ENCODE results near the gene ULK4.
"Not testable (repeated sequence)": the region's sequence is repeated elsewhere in the genome, so short reads cannot be mapped to it uniquely, and the experiment has no call there.

ULK4 gene

DNA sequence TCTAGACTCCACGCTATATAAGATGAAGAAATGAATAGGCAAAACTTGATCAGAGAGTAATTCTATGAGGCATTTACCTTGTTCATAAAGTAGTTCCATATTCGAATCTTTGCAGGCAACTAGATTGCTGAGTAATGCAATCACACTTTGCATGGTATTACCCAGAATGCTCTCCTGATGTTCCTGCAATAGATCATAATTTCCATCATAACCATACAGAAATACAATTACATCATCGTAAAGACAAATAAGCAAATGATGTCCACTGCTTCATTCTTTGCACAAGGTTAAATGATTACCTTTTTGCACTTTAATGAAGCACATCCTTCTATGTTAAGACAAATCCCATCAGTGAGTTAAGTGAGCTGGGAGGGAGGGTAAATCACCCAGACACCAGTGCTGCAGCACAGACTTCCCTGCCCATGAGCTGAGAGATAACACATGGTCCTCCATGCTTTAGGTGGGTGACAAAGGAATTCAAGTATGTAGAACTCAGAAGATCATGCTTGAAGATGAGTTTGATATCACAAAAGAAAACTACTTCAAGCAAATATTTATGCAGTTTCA, 395.9 kb downstream of the ULK4 start:
- DNase-seq = no peak

DNA sequence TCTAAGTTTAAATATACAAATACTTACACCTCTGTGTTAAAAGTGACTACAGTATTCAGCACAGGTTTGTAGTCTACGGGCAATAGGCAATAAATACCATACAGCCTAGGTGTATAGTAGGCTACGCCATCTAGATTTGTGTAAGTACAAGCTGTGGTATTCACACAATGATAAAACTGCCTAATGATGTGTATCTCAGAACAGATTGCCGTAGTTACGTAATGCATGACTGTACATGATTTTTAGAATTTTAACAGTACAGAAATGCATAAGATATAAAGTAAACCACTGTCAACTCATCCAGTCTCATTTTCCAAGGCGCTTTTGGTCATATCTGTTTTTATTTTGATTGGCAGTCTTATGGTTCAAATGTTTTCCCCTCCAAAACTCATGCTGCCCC, 396.9 kb downstream of the ULK4 start:
- DNase-seq = no peak

DNA sequence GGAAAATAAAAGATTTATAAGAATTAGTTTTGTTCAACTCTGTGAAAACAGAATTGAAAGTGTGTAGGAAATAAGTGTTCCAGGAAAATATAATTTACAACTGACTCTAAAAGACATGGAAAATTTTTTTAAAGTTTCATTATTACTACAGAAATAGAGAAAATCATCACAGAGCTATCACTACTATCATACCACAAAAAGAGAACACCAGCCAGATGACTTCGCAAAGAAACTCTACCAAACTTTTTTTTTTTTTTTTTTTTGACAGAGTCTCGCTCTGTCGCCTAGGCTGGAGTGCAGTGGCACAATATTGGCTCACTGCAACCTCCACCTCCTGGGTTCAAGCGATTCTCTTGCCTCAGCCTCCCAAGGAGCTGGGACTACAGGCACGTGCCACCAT, 405.7 kb downstream of the ULK4 start:
- not testable (repeated sequence) for DNase-seq

DNA sequence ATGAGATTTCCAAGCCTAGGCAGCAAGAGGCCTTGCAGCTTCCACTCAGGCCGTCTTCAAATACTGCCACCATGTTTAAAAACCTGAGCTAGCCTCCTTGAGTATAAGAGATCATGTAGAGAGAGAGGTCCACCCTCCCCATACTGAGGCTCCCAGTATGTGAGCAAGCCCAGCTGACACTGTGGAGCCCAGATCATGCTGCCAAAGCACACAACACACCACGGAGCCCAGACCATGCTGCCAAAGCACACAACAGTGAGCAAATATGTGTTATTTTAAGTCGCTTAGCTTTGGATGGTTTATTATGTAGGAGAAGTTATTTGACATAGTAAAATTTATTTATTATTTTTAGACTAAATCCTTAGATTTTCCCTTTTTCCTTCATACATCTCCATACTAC, 428.9 kb downstream of the ULK4 start:
- no peak for DNase-seq

DNA sequence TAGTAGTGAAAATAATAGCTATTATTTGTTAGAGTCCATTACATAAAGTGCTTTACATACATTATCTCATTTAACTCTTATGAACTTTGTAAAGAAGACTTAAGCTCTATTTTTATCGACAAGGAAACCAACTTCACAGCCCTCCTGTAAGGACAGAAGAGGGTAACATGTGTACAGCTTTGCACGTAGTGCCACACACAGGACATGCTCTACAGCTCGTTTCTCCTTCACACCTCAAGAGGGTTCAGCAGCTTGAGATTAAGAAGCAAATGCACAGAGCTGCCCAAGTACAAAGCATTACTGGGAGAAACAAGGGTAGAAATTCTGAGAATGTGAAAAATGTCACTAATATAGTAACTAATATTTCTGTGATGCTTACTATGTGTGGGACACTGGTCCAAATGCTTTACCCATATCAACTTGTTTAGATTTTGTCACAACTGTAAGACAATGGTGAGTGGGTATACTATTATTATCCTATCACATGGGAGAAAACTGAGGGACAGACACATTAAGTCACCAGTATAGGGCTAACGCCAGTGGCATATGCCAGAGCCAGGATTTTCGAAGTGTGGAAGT, 434.8 kb downstream of the ULK4 start:
- DNase-seq = no peak

DNA sequence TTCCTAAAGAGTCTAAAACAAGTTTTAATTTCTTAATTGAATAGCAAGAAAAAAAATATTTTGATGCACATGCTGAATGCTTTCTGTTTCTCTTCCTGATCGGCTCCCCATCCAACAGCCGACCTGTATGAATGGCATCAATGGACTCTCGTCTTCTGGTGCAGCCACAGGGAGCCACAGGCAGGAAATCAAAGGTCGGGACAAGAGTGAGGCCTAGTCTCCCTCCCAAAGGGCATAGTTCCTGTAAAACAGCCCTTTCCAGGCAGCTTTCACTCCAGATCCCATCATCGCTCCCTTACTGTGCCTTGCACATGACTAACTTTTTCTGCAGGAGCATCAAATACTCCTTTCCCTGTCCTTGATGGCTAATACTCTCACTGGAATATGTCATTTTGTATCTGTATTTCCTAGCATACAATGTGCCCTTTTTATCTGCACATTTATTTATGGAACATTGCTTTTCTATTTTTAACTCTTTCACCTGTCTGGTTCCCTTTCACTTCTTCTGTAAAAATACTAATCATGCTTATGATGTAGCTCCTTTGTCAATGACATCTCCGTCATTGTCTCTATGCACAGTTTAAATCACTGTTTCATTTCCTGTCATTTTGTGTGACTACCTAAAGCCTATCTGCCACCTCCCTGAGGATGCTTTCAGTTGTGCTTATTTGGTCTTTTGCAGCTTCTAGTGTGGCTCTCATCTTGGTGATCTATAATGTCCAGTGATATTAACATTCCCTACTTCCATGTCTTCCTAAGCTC, 436.4 kb downstream of the ULK4 start:
- DNase-seq = no peak

DNA sequence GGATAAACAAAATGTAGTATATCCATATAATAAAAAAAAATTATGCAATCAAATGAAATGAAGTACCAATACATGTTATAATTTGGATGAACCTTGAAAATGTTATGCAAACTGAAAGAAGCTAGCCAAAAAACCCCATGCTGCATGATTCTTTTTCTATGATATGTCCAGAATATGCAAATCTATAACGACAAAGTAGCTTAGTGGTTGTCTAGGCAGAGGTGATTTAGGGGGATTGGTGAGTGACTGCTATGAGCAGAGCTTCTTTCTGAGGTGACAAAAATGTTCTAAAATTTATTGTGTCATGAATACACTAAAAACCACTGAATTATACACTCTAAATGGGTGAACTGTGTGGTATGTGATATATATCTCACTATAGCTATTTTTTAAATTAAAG, 438.0 kb downstream of the ULK4 start:
- DNase-seq = no peak

DNA sequence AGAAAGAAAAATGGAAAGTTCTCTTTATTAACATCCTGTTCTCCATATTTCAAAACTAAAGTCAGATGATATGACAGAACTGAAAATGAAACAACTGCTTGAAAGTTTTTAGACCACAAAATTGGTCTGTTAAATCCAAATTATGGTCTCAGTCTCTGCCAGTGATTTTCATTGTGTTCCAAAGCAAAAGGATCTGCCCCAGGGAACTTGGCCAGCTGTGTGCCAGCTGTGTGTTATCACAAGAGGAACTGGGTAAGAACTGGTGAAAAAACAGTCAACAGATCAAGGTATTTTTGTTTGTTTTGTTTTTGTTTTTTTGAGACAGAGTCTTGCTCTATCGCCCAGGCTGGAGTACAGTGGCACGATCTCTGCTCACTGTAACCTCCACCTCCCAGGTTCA, 439.3 kb downstream of the ULK4 start:
- DNase-seq = no peak

DNA sequence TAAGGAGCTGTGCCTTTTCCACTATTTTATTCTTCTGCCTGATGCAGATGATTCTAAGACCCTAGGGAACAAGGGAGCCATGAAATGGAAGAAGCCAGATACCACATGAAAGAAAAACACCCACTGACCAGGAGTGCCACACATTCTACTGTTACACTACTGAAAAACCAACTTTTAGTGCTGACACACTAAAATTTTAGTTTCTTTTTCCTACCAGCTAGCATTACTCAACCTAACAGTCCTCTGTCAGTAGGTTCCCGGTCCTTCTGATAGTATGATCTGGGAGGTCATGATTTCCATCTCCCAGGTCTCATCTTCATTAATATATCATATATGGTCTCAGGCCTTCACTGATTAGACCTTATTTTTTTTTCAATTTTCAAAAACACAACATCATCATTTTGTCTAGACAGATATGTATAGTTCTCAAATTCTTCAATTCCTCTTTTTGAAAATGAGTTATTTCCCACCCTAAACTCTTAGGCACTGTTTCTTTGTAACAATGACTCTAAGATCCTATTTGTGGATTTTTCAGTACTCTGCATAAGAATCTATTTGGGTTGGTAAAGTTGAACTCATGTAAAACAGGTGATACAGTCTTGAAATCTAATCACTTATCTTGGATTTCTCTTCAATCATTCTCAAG, 440.8 kb downstream of the ULK4 start:
- no peak for DNase-seq

DNA sequence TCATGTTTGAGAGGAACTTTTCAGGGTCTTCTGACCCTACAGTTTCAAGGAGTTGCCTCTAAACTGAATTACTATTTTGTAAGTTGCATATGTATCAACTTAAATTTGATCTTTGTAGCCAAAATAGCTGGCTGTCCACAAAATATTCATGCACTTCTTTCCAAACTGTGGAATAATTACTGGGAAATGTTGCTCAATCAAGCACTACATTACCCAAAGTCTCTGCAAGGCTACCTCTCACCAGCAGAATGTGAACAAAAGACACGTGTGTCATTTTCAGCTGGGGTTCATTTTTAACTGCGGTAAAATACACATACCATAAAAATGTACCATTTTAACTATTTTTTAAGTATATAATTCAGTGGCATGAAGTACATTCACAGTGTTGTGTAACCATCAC, 442.2 kb downstream of the ULK4 start:
- no peak for DNase-seq

DNA sequence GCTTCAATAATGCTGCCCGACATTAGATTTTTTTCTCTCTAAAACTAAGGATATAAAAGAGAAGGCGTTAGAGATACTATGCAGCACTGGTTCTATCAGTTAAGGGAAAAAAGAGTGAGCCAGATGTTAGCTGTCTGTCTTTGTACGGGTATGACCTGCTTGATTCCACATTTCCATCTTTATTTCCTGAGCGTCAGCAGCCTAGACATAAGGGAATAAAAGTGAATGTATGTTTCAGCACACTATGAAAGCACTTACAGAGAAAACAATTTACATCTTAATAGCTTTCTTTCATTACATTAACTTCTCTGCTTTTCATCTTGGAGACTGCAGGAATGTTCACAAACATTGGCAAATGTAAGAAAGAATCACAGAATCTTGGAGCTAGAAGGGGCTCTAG, 443.3 kb downstream of the ULK4 start:
- DNase-seq = no peak

DNA sequence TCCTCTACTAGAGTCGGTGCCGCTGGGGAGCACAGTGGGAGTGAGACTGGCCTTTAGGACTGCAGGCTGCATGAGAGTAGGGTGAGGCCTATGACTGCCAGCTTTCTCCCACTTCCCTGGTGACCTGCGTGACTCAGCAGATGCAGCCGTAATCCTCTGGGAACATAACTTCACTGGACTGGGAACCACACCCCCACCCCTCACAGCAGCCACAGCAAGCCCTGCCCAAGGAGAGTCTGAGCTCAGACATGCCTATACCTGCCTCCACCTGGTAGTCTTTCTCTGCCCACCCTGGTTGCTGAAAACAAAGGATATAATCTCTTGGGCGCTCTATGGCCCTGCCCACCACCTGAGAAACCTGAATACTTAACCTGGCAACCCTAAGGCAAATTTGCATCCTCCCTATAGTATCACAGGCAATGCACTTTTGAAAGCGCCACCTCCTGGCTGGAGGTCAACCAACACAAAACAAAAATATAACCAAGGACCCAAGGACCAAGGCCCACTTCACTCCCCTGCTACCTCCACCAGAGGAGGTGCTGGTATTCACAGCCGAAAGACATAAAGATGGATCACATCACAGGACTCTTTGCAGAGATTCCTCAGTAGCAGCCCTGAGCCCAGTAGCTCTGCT, 453.7 kb downstream of the ULK4 start:
- no peak for DNase-seq

DNA sequence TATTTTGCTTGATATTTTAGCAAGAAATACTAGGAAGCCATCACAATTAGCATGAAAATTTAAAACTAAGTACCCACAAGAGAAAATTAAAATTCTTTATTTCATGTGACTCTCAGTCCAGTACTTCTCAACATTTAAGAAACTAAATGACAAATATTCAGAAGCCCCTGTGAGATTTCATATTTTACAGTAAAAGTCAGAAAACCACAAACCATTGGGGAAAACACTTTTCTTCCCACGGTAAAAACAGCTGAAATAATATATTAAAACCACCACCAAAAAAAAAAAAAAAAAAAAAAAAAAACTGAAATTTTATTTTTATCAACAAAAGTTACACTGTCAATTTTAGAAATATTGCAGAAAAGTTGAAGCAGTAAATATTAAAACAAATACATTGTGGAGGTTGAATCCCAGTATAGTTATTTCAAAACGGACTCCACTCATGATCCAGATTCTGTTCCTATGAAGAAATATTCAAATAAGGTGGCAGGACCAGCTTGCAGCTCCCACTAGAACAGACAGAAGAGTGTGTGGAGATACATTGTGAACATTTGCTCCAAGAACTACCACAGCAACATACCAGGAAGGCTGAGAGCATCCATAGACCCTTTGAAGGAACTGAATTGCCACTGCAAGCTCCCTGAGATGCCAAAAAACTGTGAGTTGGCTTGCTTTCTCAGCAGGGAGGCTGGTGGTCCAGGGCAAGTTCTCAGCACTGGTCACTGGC, 454.4 kb downstream of the ULK4 start:
- DNase-seq = no peak

DNA sequence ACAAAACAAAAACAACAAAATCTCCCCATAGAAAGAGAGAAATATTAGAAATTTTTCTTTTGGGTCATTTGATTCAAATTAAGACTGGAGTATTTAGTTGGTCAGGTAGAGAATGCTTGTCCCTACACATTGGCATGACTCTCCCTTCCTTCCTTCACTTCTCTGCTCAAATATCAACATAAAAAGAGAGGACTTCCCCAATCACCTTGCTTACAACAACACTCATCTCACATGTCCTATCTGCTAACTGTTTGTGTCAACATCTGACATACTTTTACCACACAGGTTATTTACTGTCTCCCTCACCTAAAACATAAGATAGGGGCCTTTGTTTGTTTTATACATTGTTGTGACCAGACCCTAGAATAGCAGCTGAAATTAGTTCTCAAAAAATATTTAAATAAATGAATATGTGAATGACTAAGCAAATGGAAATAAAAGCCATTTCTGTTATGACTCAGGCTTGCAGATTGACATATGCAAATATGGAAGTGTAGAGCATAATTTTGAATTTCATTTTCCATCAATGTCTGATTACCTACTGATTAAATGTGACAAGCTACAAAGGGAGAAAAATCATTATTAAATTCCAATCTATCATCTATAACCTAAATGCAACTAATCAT, 457.8 kb downstream of the ULK4 start:
- DNase-seq = no peak

DNA sequence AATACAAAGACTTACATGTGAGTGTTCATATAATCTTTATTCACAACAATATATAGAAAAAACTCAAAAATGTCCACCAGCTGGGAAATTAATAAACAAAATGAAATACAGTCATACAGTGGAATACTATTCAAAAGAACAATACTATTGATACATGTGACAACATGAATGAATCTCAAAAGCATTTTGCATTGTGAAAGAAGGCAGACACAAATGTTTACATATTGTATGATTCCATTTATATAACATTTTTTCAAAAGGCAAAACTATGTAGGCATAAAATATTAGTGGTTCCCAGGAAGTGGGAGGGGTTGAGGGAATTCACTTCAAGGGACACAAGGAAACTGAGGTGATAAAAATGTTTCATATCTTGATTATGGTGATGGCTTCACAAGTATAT, 459.4 kb downstream of the ULK4 start:
- DNase-seq = no peak

DNA sequence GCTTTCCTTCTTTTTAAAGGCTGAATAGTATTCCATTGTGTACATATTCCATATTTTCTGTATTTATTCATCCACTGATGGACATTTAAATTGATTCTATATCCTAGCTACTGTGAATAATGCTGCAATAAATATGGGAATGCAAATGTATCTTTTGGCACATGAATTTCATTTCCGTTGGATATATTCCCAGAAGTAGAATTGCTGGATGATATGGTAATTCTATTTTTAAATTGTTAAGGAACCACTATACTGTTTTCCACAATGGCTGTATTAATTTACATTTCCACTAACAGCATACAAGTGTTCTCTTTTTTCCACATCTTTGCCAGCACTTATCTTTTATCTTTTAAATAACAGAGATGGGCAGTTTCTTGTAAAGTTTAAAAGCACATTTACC, 459.9 kb downstream of the ULK4 start:
- no peak for DNase-seq

DNA sequence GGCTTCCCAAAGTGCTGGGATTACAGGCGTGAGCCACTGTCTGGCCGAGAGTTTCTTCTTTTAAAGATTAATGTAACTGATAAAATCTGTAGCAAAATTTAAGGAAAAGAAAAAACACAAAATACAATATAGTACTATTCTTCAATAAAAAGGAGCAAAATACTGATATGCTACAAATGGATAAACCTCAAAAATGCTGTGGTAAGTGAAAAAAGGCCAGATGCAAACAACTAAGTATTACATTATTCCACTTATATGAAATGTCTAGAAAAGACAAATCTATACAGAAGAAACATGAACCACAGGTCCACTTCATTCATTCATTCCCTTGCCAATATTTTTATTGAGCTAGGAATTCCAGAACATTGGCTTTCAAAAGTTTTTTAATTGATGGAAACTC, 463.1 kb downstream of the ULK4 start:
- no peak for DNase-seq

DNA sequence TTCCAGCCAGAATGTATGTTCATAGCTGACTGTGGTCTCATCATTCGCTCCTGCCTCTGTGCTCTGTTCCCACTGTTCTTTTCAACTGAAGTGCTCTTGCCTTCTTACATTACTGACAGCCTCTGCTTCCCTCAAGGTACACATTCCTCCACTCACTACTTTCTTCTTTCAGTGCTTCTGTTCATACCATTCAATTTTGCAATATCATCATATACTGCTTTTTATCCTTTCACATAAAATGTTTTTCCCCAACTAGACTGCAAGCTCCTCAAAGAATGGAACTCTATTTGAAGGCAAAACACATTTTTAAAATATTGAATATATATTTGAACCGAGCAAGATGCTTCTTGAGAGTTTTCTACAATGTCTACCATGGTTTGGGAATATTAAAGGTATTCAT, 471.5 kb downstream of the ULK4 start:
- DNase-seq = no peak

DNA sequence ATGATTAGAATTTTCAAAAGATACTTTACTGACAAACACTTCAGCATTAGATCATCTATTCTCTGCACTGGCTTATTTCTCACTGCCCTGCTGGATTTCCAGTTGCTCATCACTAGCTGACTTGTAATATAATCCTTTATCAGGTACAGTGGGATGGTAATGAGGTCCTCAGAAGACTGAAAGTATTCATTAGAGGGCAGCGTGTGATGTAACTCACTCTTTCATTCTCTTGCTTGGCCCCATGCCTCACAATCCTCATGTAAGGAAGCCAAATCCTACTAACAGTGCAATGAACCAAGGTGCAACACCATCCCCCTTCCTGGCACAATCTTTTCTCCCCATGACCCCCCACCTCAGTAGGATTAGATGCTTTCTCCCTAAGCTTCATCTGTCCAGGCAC, 472.7 kb downstream of the ULK4 start:
- DNase-seq = no peak

DNA sequence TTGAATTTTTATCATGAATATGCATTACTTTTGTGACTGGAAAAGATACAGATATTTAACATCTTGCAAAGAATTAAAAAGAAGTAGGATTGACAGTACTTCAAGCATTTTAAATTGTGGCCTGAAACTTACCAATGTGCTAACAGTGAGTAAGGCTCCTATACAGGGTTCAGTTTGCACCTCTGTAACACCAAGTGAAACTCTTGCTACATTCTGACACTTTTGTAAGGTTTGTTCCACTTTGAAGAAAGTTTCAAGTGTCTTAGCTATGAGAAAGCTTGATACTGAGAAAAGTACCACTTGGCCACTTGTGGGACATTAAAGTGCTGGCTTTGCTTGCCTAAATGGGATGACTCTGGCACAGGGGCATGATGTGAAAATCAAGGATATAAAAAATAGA, 473.4 kb downstream of the ULK4 start:
- DNase-seq = no peak

DNA sequence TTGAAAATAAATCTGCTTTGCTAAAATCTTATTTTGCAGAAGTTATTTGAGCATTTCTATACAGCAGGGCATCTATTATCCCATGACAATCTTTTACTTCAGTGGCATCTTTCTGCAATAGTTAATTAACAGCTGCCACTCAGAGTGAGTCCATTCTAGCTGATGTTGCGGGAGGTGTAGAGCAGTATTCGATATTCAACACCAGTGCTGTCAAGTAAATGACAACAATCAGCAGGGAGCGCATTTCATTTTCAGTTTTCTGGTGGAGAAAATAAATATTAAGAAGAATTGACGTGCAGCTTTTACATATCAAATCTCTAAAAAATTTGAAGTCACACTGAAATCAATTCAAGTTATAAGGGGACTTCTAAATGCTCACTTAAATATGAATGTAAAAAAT, 476.4 kb downstream of the ULK4 start:
- no peak for DNase-seq

DNA sequence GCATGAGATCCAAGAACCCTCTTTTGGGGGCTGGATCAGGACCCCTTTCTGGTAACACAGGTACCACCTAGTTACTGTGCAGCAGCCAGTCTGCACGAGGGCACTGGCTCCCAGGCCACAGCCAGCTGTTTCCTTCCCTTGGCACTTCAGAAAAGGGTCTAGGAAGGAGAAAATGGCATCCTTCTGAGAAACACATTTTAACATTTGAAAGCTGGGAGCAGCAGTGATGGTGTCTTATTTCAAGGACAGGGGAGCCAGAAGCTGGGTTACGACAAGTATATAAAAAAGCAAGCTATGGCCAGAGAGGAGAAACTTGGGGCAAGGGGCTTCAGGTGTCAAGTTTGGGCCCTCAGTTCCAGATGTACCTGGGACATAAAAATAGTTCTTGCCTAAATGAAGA, 479.8 kb downstream of the ULK4 start:
- no peak for DNase-seq

DNA sequence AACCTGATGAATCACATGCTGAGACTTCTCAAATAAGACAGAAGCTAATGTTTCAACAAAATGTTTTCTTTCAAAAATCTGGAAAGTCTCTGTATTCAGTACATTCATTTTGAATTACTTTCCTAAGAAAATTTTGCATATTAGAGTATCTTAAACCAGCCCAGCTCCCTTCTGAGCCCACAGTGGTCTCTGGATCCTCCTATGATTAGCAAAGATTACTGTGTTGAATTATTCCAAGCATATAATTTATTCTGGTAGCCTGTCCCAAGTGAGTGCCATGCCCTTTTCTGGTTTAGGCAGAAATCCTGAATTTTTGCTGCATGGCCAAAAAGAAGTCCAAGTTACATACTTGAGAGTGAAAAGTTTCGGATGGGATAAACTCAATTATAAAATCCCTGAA, 483.6 kb downstream of the ULK4 start:
- no peak for DNase-seq

All from activated T-cell treated with anti-CD3 and anti-CD28 coated beads, Interleukin-2, amount 50 U/mL, for 48 hours (primary cell).